Hepatocyte (in vitro differentiated cells): ENCODE results near the gene EIF4EBP3.

Source experiments
- CTCF ChIP-seq: fragments of 200-600 bp; sonication (generic); IDR thresholded peaks from 2 replicates; pipeline ENCODE4 v1.5.1; 2016; ENCODE audit warnings: antibody characterized with exemption, mild to moderate bottlenecking; ENCODE audit not compliant: poor library complexity
- EZH2 ChIP-seq: fragments of 200-600 bp; sonication (generic); IDR thresholded peaks from 2 replicates; pipeline ENCODE4 v1.6.1; 2016; ENCODE audit warnings: antibody characterized with exemption, mild to moderate bottlenecking, borderline replicate concordance
- EZH2phosphoT487 ChIP-seq: fragments of 200-600 bp; sonication (generic); IDR thresholded peaks from one replicate; pipeline ENCODE4 v1.6.1; 2018; ENCODE audit warnings: antibody characterized with exemption, mild to moderate bottlenecking, low read depth, moderate library complexity; ENCODE audit not compliant: unreplicated experiment, severe bottlenecking

GRCh38 chr5:140566665-140567064 is 19.2 kb downstream of the EIF4EBP3 start:
- TF ChIP-seq CTCF (no peak), EZH2 (no peak), EZH2phosphoT487 (no peak)
